ENCODE data around the gene TCP11.

DNA sequence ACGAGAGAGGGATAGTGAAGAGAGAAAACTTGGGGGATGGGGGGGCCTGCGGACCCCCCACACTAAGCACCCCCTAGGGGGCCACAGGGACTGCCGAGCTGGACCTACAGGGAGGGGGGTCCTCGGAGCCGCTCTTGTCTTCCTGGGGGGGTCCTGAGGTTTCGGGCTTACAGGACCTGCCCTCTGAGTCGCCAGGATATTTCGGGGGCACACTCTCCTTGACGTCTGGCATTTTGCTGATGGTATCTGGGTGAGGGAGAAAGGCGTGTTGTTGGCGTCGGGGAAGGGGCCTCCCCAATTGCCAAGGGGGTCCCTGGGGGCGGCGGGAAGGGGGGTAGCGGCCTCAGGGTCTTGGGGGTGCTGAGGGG lies 516 bp downstream of the TCP11 start:
- TF ChIP-seq CTCF (IDR thresholded peaks at IDR 0.05) (no peak), POLR2A (IDR thresholded peaks at IDR 0.05) (no peak)

Data from Peyer's patch (tissue), 4 donors.